HepG2 (cell line): ENCODE data around the gene ERLEC1. TPM values are rescaled to one million over a fixed set of nuclear protein-coding genes. Genes with fewer than 3 reads are reported as not detected.

Source experiments
- CERS6 ChIP-seq: sonication (generic); formaldehyde crosslinking; IDR thresholded peaks from 2 replicates; pipeline ENCODE4 v1.5.0; 2020; ENCODE audit warnings: missing genetic modification reagents
- FOXC1 ChIP-seq: sonication (generic); formaldehyde crosslinking; IDR thresholded peaks from 2 replicates; pipeline ENCODE4 v1.8.0; 2022; ENCODE audit warnings: mild to moderate bottlenecking, missing genetic modification reagents, borderline replicate concordance
- JUND ChIP-seq: sonication (generic); formaldehyde crosslinking; IDR thresholded peaks from 2 replicates; pipeline ENCODE4 v1.8.0; 2022; ENCODE audit warnings: mild to moderate bottlenecking, missing genetic modification reagents
- KLF16 ChIP-seq, 2 experiments: sonication (generic) in 1 of 2; formaldehyde crosslinking in 1 of 2; IDR thresholded peaks; 2 replicates each; pipeline versions ENCODE4 v1.6.1 to v1.8.0; 2016 to 2023; ENCODE audit warnings: missing genetic modification reagents in 2 of 2, missing compliant biosample characterization in 1 of 2
- NFKBIZ ChIP-seq: IDR thresholded peaks from 2 replicates; pipeline ENCODE4 v1.6.1; 2018; ENCODE audit warnings: missing genetic modification reagents, missing compliant biosample characterization
- NFYC ChIP-seq: IDR thresholded peaks from 2 replicates; pipeline ENCODE4 v1.6.1; 2016; ENCODE audit warnings: missing genetic modification reagents, missing compliant biosample characterization
- SAP130 ChIP-seq: IDR thresholded peaks from 2 replicates; pipeline ENCODE4 v1.6.1; 2016; ENCODE audit warnings: low read depth
- SNRNP70 ChIP-seq: fragments of 200-400 bp; formaldehyde crosslinking; IDR thresholded peaks from 2 replicates; pipeline ENCODE4 v1.6.1; 2017; ENCODE audit warnings: mild to moderate bottlenecking, low read depth, low read length, moderate library complexity
- SRSF9 ChIP-seq: fragments of 200-400 bp; formaldehyde crosslinking; IDR thresholded peaks from 2 replicates; pipeline ENCODE4 v1.6.1; 2018; ENCODE audit warnings: borderline replicate concordance, mild to moderate bottlenecking, low read depth, low read length; ENCODE audit not compliant: insufficient read depth, poor library complexity, severe bottlenecking
- THAP9 ChIP-seq: sonication (generic); formaldehyde crosslinking; IDR thresholded peaks from 2 replicates; pipeline ENCODE4; 2020; ENCODE audit warnings: missing genetic modification reagents, mild to moderate bottlenecking, borderline replicate concordance
- ZBTB21 ChIP-seq: sonication (generic); formaldehyde crosslinking; IDR thresholded peaks from 2 replicates; pipeline ENCODE4 v1.4.0; 2020; ENCODE audit warnings: missing genetic modification reagents
- ZBTB33 ChIP-seq: sonication (generic); formaldehyde crosslinking; IDR thresholded peaks from 2 replicates; pipeline ENCODE4 v1.4.0; 2020; ENCODE audit warnings: missing genetic modification reagents
- ZNF296 ChIP-seq: sonication (generic); formaldehyde crosslinking; conservative IDR thresholded peaks from 2 replicates; pipeline ENCODE4 v1.5.0; 2020; ENCODE audit warnings: mild to moderate bottlenecking, missing genetic modification reagents
- ZNF414 ChIP-seq: sonication (generic); formaldehyde crosslinking; IDR thresholded peaks from 2 replicates; pipeline ENCODE4 v1.5.0; 2020; ENCODE audit warnings: missing genetic modification reagents
- ZNF629 ChIP-seq: sonication (generic); formaldehyde crosslinking; conservative IDR thresholded peaks from 2 replicates; pipeline ENCODE4 v1.5.0; 2020; ENCODE audit warnings: missing genetic modification reagents
- ZNF672 ChIP-seq: sonication (generic); formaldehyde crosslinking; IDR thresholded peaks from 2 replicates; pipeline ENCODE4 v1.8.1; 2022; ENCODE audit warnings: missing genetic modification reagents
- ZNF691 ChIP-seq: sonication (generic); formaldehyde crosslinking; IDR thresholded peaks from 2 replicates; pipeline ENCODE4 v1.4.0; 2020; ENCODE audit warnings: missing genetic modification reagents, low read depth, mild to moderate bottlenecking, borderline replicate concordance
- ZNF747 ChIP-seq: sonication (generic); formaldehyde crosslinking; IDR thresholded peaks from 2 replicates; pipeline ENCODE4 v1.8.1; 2023; ENCODE audit warnings: missing genetic modification reagents, mild to moderate bottlenecking, borderline replicate concordance
- ZUFSP ChIP-seq: sonication (generic); formaldehyde crosslinking; IDR thresholded peaks from 2 replicates; pipeline ENCODE4 v1.9.0; 2021; ENCODE audit warnings: missing genetic modification reagents, mild to moderate bottlenecking, borderline replicate concordance
- polyA plus RNA-seq, 8 experiments: library from polyadenylated mRNA; depleted of rRNA in 3 of 8; stranded (reverse) in 7 of 8; unstranded in 1 of 8; fragments of >200 nt; fragmentation: Illumina TruSeq in 4 of 8; extraction: Trizol in 4 of 8; gene quantifications; 2 replicates each; pipeline versions ENCODE4 v1.2.1 to v1.2.3, GENCODE V29; 2011 to 2016; ENCODE audit warnings: low read depth in 4 of 8, missing spikeins in 1 of 8, mixed read lengths in 1 of 8; ENCODE audit not compliant: insufficient read depth in 1 of 8
- total RNA-seq, 5 experiments: library from RNA; depleted of rRNA; stranded (reverse); fragments of >200 nt; fragmentation: Illumina TruSeq; extraction: Trizol; gene quantifications; 2 replicates each; pipeline ENCODE4 v1.2.3, GENCODE V29; 2016; ENCODE audit warnings: low read depth in 1 of 5

The ERLEC1 gene
- total and polyA plus RNA-seq, 2 of the 13 experiments (the other 11 are each of a cell fraction or from before 2014, with no cell fraction given): 87.3 to 88.4 TPM

- TF ChIP-seq ZBTB33 (CRISPR knock-in tag) (no peak), NFYC (CRISPR knock-in tag) (peak; percentile 37; the same call in 1 of the 2 replicates), THAP9 (CRISPR knock-in tag) (peak; percentile 57; the same call in 1 of the 2 replicates), SRSF9 (no peak), ZNF414 (CRISPR knock-in tag) (no peak), ZNF296 (CRISPR knock-in tag) (no peak), ZUFSP (CRISPR knock-in tag) (no peak), NFKBIZ (CRISPR knock-in tag) (peak; percentile 14; the same call in 1 of the 2 replicates), FOXC1 (peak; percentile 49; the same call in 1 of the 2 replicates), ZNF747 (no peak), ZNF691 (CRISPR knock-in tag) (no peak), ZNF672 (CRISPR knock-in tag) (no peak), CERS6 (CRISPR knock-in tag) (no peak), SAP130 (peak; percentile 78), JUND (CRISPR knock-in tag) (no peak), ZBTB21 (CRISPR knock-in tag) (no peak), KLF16 (CRISPR knock-in tag; IDR thresholded peaks at IDR 0.05) (peak in 1 of 2 experiments; percentile 78; a peak in 1 of 4 replicates), SNRNP70 (no peak), ZNF629 (CRISPR knock-in tag) (no peak)
Observed at GRCh38 chr2:53767405-53768241, 19.2 kb upstream of the ERLEC1 start, which contains the start of gene CHAC2 (continued).
